ENCODE measurements around the gene FCN1. TPM values are rescaled to one million over a fixed set of nuclear protein-coding genes. Genes with fewer than 3 reads are reported as not detected.
A peak's percentile ranks its signal among the peaks of the same experiment; 100 is the strongest.

The FCN1 gene
- total RNA-seq, 1 donor from 2014 or later = not detected

DNA sequence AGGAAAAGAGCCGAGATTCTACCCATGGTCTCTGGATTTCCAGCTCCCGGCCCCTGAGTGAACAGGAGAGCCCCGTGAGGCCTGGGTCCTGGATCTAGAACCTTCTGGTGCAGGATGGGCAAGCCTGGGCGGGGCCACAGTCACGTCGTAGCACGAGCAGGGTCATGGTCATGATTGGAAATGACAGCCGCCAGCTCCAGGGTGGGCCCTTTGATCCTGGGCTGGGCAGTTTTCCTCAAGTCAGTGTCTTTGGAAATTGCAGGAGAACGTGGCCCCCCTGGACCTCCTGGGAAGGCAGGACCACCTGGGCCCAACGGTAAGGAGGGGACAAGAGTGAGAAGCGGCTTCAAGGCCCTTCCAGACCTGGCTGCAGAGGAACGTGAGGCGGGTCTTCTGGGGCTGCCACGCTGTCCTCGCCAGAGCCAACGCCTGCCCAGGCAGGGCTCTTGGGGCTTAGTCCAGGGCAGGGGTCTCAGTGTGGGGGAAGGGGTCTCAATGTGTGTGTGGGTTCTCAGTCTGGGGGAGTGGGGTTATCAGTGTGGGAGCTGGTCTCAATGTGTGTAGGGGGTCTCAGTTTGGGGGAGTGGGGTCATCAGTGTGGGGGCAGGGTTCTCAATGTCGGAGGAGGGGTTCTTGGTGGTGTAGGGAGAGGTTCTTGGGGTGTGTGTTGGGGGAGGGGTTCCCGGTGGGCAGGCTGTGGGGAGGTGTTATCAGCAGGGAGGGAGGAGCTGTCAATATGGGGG, 34.5 kb downstream of the FCN1 start:
- Histone ChIP-seq H3K4me1 (no peaks in the 10 kb centered on the region), H3K9me3 (no peaks in the 10 kb centered on the region), H3K4me3 (no peak overlapping the region), H3K36me3 (no peaks in the 10 kb centered on the region), H3K27me3 (peaks cover 5% of the 10 kb centered on the region), H3K27ac (no peak overlapping the region)
- intact Hi-C loops (cut with DNase I) = no loop called here
- TF ChIP-seq, protein P1, sequence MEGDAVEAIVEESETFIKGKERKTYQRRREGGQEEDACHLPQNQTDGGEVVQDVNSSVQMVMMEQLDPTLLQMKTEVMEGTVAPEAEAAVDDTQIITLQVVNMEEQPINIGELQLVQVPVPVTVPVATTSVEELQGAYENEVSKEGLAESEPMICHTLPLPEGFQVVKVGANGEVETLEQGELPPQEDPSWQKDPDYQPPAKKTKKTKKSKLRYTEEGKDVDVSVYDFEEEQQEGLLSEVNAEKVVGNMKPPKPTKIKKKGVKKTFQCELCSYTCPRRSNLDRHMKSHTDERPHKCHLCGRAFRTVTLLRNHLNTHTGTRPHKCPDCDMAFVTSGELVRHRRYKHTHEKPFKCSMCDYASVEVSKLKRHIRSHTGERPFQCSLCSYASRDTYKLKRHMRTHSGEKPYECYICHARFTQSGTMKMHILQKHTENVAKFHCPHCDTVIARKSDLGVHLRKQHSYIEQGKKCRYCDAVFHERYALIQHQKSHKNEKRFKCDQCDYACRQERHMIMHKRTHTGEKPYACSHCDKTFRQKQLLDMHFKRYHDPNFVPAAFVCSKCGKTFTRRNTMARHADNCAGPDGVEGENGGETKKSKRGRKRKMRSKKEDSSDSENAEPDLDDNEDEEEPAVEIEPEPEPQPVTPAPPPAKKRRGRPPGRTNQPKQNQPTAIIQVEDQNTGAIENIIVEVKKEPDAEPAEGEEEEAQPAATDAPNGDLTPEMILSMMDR (IDR thresholded peaks at IDR 0.05) = no peak
- DNase-seq (ENCODE audit: low spot score in 2 of 2) = no peak

- TF ChIP-seq, protein P1 (IDR thresholded peaks at IDR 0.05) = no peak
- no peaks in the 10 kb centered on the region for H3K36me3 ChIP-seq
- intact Hi-C loops (cut with DNase I) = no loop called here
- H3K4me1 ChIP-seq = no peaks in the 10 kb centered on the region
- no peak for DNase-seq (ENCODE audit: low spot score in 2 of 2)
- H3K9me3 ChIP-seq = no peaks in the 10 kb centered on the region
- no peak overlapping the region for H3K4me3 ChIP-seq
- no peak overlapping the region for H3K27ac ChIP-seq
- H3K27me3 ChIP-seq = peaks cover 5% of the 10 kb centered on the region
These were observed 35.4 kb downstream of the FCN1 start for GRCh38 chr9:134882204-134882785.

DNA sequence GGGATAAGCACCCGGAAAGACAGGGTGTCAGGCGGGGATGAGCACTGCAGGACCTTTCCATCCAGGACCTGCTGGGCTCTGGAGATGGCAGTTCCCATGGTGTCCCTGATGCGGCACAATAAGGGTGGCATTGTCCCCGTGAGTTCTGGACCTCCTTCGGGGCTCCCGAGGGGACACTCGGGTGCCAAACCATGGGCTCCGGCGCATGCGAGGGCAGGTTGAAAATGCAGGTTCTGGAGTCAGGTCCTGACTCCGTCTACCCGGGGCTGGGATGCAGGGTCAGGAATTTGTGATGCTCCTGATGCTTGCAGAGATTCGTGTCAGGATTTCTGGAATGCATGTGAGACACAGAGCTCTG, 36.4 kb downstream of the FCN1 start:
- no peaks in the 10 kb centered on the region for H3K4me1 ChIP-seq
- no peak overlapping the region for H3K27ac ChIP-seq
- H3K9me3 ChIP-seq = no peaks in the 10 kb centered on the region
- intact Hi-C loops (cut with DNase I) = no loop called here
- H3K4me3 ChIP-seq = no peak overlapping the region
- peaks cover 5% of the 10 kb centered on the region for H3K27me3 ChIP-seq
- H3K36me3 ChIP-seq = no peaks in the 10 kb centered on the region
- DNase-seq (ENCODE audit: low spot score in 2 of 2) = peak in 1 of 2 donors; percentile 24
- TF ChIP-seq, protein P1 (IDR thresholded peaks at IDR 0.05) = no peak

DNA sequence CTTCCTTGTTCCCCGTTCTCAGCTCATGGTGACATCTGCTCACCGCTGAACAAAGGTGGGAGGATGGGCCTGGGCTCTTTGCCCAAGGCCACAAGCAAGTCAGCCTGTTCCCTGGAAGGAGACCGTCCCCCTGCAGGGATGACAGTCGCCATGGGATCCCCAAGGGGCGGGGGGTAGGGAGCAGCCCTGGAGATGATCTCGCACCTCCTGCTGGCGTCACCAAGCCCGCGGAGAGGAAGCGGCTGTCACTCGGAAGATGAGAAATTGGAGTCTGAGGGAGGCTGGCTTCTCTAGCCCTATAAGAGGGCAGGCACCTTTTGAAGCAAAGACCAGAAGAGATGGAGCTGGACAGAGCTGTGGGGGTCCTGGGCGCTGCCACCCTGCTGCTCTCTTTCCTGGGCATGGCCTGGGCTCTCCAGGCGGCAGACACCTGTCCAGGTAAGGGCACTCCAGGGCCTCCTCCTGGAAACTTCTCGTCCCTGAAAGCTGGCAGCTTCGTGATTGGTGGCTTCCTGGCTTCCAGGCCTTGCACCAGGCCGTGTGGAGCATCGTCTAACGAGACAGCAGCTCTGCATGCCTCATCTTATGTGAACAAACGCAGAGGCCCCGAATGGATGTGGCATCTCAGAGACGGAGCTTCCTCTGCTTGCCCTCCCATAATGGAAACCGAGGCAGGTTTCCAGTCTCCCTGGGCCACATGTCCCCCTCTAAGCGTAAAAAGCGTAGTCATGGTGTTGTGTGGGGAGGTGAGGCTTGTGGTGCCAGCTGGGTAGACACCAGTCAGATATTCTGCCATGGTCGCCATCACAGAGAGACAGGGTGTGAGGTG, 37.0 kb downstream of the FCN1 start, which contains the start of gene FCN2:
Gene FCN2, plus strand, starts transcription at position 327 of the 829 bp plus-strand sequence. Its CDS starts 12 bp downstream, at position 339.
- peak in 1 of 2 donors; percentile 42 for DNase-seq (ENCODE audit: low spot score in 2 of 2)
- Histone ChIP-seq H3K4me3 (no peak within 1 kb of the TSS), H3K4me1 (no peaks in the 10 kb centered on the region), H3K36me3 (no peaks in the 10 kb centered on the region), H3K27ac (no peak within 1 kb of the TSS), H3K27me3 (peaks cover 5% of the 10 kb centered on the region), H3K9me3 (no peaks in the 10 kb centered on the region)
- TF ChIP-seq, protein P1 (IDR thresholded peaks at IDR 0.05) = no peak
- intact Hi-C loops (cut with DNase I) = no loop called here

DNA sequence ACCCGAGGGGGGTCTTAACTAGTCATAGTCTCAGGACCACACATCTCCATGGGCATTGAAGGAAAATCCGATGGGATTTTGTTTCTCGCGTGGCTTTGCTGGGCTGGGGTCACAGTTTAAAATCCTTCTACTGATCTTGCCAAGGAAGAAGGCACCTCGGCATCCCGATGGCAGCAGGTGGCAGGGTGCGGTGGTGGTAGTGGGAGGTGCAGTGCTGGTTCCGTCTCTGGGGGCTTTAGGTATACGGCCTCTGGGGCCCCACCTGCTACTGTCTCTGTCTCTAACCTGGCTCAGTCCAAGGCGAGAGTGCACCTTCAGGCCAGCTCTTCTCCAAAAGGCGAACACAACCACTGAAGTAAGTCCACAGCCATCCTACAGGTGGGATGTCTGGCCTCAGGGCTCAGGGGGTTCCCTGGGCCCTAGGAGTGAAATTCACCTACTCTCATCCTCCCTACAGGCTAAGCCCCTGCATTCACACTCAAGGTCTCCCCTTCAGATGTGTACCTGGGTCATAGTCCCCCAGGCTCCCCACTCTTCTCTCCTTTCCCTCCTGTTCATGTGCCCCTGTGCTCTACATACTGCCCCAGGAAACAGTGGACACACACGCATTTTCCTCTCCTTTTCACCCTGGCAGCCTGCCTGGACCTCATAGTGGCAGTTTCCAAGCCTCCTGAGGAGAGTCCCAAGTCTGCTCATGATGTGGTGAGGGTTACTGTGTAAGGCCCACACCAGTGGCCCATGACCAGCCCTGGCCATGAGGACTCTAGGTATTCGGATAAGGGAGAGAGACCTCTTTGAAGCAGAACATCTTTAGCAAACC, 37.8 kb downstream of the FCN1 start:
- intact Hi-C loops (cut with DNase I) = no loop called here
- H3K36me3 ChIP-seq = no peaks in the 10 kb centered on the region
- H3K9me3 ChIP-seq = no peaks in the 10 kb centered on the region
- TF ChIP-seq, protein P1 (IDR thresholded peaks at IDR 0.05) = no peak
- no peaks in the 10 kb centered on the region for H3K4me1 ChIP-seq
- peaks cover 5% of the 10 kb centered on the region for H3K27me3 ChIP-seq
- no peak overlapping the region for H3K4me3 ChIP-seq
- peak in 1 of 2 donors; percentile 38 for DNase-seq (ENCODE audit: low spot score in 2 of 2)
- H3K27ac ChIP-seq = no peak overlapping the region

Measured in ascending aorta (tissue), 2 donors.